Rectal smooth muscle tissue (tissue), 1 donor: ENCODE measurements around the gene RPGR.

Experiments used
- H3K27ac ChIP-seq: one replicate; pipeline ENCODE4 v1.7.0; 2013; ENCODE audit warnings: low read depth, low read length, inconsistent platforms
- H3K27me3 ChIP-seq: one replicate; pipeline ENCODE4 v1.7.0; 2013; ENCODE audit warnings: low read length; ENCODE audit not compliant: control insufficient read depth, insufficient read depth
- H3K36me3 ChIP-seq: one replicate; pipeline ENCODE4 v1.7.0; 2013; ENCODE audit warnings: low read length; ENCODE audit not compliant: control insufficient read depth, insufficient read depth
- H3K4me1 ChIP-seq: one replicate; pipeline ENCODE4 v1.7.0; 2013; ENCODE audit warnings: low read length; ENCODE audit not compliant: control insufficient read depth, insufficient read depth
- H3K4me3 ChIP-seq: one replicate; pipeline ENCODE4 v1.7.0; 2013; ENCODE audit warnings: low read length
- H3K9ac ChIP-seq: one replicate; pipeline ENCODE4 v1.7.0; 2013; ENCODE audit warnings: low read length

Gene RPGR

GRCh38 chrX:38327007-38327774, at the start of gene RPGR:
Gene RPGR (minus strand): TSS chrX:38327509. CDS start chrX:38327367, 142 bp downstream.
- Histone ChIP-seq H3K27me3 (no peaks in the 10 kb centered on the region), H3K9ac (peak within 1 kb of the TSS; percentile 27), H3K4me1 (no peaks in the 10 kb centered on the region), H3K27ac (peak within 1 kb of the TSS; percentile 74), H3K36me3 (no peaks in the 10 kb centered on the region), H3K4me3 (peak within 1 kb of the TSS; percentile 70)

- no peak overlapping the region for H3K27ac ChIP-seq
- H3K4me3 ChIP-seq = no peak overlapping the region
- no peaks in the 10 kb centered on the region for H3K4me1 ChIP-seq
- H3K9ac ChIP-seq = no peak overlapping the region
- no peaks in the 10 kb centered on the region for H3K36me3 ChIP-seq
- H3K27me3 ChIP-seq = no peaks in the 10 kb centered on the region
Observed at GRCh38 chrX:38376747-38377146, 49.4 kb upstream of the RPGR start.

- Histone ChIP-seq H3K36me3 (no peaks in the 10 kb centered on the region), H3K4me3 (no peak overlapping the region), H3K27ac (no peak overlapping the region), H3K27me3 (no peaks in the 10 kb centered on the region), H3K9ac (no peak overlapping the region), H3K4me1 (no peaks in the 10 kb centered on the region)
Observed at GRCh38 chrX:38375891-38376290, 48.6 kb upstream of the RPGR start.

- H3K27ac ChIP-seq = no peak overlapping the region
- no peak overlapping the region for H3K9ac ChIP-seq
- H3K36me3 ChIP-seq = no peaks in the 10 kb centered on the region
- H3K4me1 ChIP-seq = no peaks in the 10 kb centered on the region
- H3K27me3 ChIP-seq = no peaks in the 10 kb centered on the region
- H3K4me3 ChIP-seq = no peak overlapping the region
Observed at GRCh38 chrX:38374431-38374830, 47.1 kb upstream of the RPGR start.

- Histone ChIP-seq H3K4me1 (no peaks in the 10 kb centered on the region), H3K27ac (no peak overlapping the region), H3K27me3 (no peaks in the 10 kb centered on the region), H3K9ac (no peak overlapping the region), H3K4me3 (no peak overlapping the region), H3K36me3 (no peaks in the 10 kb centered on the region)
Observed at GRCh38 chrX:38371641-38372040, 44.3 kb upstream of the RPGR start.

- no peaks in the 10 kb centered on the region for H3K27me3 ChIP-seq
- H3K4me1 ChIP-seq = no peaks in the 10 kb centered on the region
- no peak overlapping the region for H3K9ac ChIP-seq
- H3K36me3 ChIP-seq = no peaks in the 10 kb centered on the region
- H3K4me3 ChIP-seq = no peak overlapping the region
- H3K27ac ChIP-seq = no peak overlapping the region
Observed at GRCh38 chrX:38368774-38369173, 41.5 kb upstream of the RPGR start.

- H3K4me1 ChIP-seq = no peaks in the 10 kb centered on the region
- H3K9ac ChIP-seq = no peak overlapping the region
- H3K27me3 ChIP-seq = no peaks in the 10 kb centered on the region
- no peak overlapping the region for H3K27ac ChIP-seq
- no peak overlapping the region for H3K4me3 ChIP-seq
- no peaks in the 10 kb centered on the region for H3K36me3 ChIP-seq
Observed at GRCh38 chrX:38365954-38366353, 38.6 kb upstream of the RPGR start.

- Histone ChIP-seq H3K4me1 (no peaks in the 10 kb centered on the region), H3K9ac (no peak overlapping the region), H3K36me3 (no peaks in the 10 kb centered on the region), H3K27me3 (no peaks in the 10 kb centered on the region), H3K27ac (no peak overlapping the region), H3K4me3 (no peak overlapping the region)
Observed at GRCh38 chrX:38363046-38363445, 35.7 kb upstream of the RPGR start.

GRCh38 chrX:38357747-38358673, 30.7 kb upstream of the RPGR start:
- Histone ChIP-seq H3K9ac (no peak overlapping the region), H3K4me1 (no peaks in the 10 kb centered on the region), H3K36me3 (no peaks in the 10 kb centered on the region), H3K4me3 (no peak overlapping the region), H3K27me3 (no peaks in the 10 kb centered on the region), H3K27ac (no peak overlapping the region)

- Histone ChIP-seq H3K4me3 (no peak overlapping the region), H3K4me1 (no peaks in the 10 kb centered on the region), H3K36me3 (no peaks in the 10 kb centered on the region), H3K27ac (no peak overlapping the region), H3K27me3 (no peaks in the 10 kb centered on the region), H3K9ac (no peak overlapping the region)
Observed at GRCh38 chrX:38356401-38356800, 29.1 kb upstream of the RPGR start.

GRCh38 chrX:38352362-38352761, 25.1 kb upstream of the RPGR start, which contains the start of gene OTC:
Gene OTC (plus strand): TSS chrX:38352604. CDS start chrX:38352697, 93 bp downstream.
- Histone ChIP-seq H3K4me3 (no peak within 1 kb of the TSS), H3K27me3 (no peaks in the 10 kb centered on the region), H3K4me1 (no peaks in the 10 kb centered on the region), H3K36me3 (no peaks in the 10 kb centered on the region), H3K9ac (no peak within 1 kb of the TSS), H3K27ac (no peak within 1 kb of the TSS)

- Histone ChIP-seq H3K4me3 (no peak overlapping the region), H3K36me3 (no peaks in the 10 kb centered on the region), H3K9ac (no peak overlapping the region), H3K27ac (no peak overlapping the region), H3K4me1 (no peaks in the 10 kb centered on the region), H3K27me3 (no peaks in the 10 kb centered on the region)
Observed at GRCh38 chrX:38351346-38351745, 24.0 kb upstream of the RPGR start.
